GM12891 (cell line): Measurements from ENCODE around the gene MAP2K5.

Experiments used
- DNase-seq: peaks from one replicate; pipeline ENCODE4 v3.0.0; 2011; ENCODE audit warnings: low spot score; ENCODE audit not compliant: insufficient read length
- FAIRE-seq: peaks from 2 replicates; lab custom pipeline; 2011; peaks lifted over from hg19 to GRCh38; lab: Jason Lieb, UNC
- PAX5 ChIP-seq: IDR thresholded peaks from 2 replicates; pipeline ENCODE4 v1.6.1; 2011; ENCODE audit warnings: low read length, moderate library complexity, mild to moderate bottlenecking; ENCODE audit not compliant: insufficient read depth, severe bottlenecking
- POLR2A ChIP-seq: IDR thresholded peaks from 2 replicates; pipeline ENCODE4 v1.6.1; 2011; ENCODE audit warnings: low read depth, low read length, control low read depth
- POLR2AphosphoS5 ChIP-seq: IDR thresholded peaks from 2 replicates; pipeline ENCODE4 v1.6.1; 2011; ENCODE audit warnings: low read depth, low read length, control low read depth
- POU2F2 ChIP-seq: IDR thresholded peaks from 2 replicates; pipeline ENCODE4 v1.6.1; 2011; ENCODE audit warnings: low read depth, mild to moderate bottlenecking, control low read depth, low read length, moderate library complexity
- SPI1 ChIP-seq: IDR thresholded peaks from 2 replicates; pipeline ENCODE4 v1.6.1; 2011; ENCODE audit warnings: low read depth, low read length, control low read depth
- TAF1 ChIP-seq: IDR thresholded peaks from 2 replicates; pipeline ENCODE4 v1.6.1; 2011; ENCODE audit warnings: low read depth, low read length, control low read depth

Gene MAP2K5

GRCh38 chr15:67760901-67761300, 218.4 kb downstream of the MAP2K5 start:
- no peak for TF ChIP-seq POLR2AphosphoS5
- no peak for TF ChIP-seq POU2F2
- no peak for TF ChIP-seq TAF1
- no peak for TF ChIP-seq POLR2A
- TF ChIP-seq PAX5 = no peak
- TF ChIP-seq SPI1 = no peak
- no peak for FAIRE-seq
- DNase-seq = no peak

DNA sequence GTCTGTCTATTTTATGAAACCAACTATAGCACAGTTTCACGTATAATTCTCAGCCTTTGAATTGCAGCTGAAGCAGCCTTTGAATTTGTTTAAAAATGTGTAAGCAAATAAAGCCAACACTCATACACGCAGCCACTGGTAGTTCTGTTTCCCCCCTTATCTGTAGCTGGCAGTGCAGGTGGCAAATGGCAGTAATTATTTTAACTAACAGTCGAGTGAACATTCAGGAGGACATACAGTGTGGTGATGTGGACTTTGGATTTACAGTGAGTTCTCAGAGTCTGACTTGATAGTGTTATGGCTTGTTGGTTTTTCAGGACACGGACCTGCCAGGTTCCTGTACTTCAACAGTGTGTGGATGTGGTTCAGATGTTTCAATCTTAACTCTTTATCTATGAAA, 218.8 kb downstream of the MAP2K5 start:
- DNase-seq (no peak), FAIRE-seq (peak; percentile 77)
- TF ChIP-seq POU2F2 = no peak
- no peak for TF ChIP-seq PAX5

DNA sequence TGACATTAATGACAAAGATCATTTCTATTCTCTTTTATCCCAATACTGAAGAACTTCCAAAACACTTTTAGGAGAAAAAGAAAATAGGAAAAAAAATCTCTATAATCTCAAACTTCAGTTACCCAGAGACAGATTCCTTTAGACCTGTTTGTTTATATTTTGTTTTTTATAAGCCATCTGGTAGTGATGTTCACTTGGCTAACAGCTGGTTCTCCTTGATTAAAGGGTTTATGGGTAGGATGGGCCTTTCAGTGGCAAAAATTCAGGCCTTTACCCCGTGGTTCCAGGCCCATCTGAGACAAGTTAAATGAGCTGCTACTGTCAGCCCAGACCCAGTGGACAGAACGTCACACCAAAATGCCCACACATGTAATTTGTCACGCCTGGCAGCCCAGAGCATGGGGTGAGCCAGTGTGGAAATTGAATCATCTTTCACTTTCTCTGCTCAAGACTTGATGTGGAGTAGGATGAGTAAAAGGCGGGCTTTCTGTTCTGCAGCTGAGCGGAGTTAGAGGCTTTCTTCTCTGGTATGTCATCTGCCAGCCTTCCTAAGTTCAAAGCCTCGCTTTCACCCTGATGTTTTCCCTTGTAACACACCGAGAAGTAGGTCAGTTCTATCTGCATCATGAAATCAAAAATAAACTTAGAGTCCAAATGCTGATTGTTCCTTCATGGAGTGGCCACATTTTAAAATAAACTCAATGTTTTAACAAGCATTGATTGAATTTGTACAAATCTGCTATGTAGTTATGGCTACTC, 220.3 kb downstream of the MAP2K5 start:
- FAIRE-seq = peak; percentile 94
- TF ChIP-seq PAX5 = peak; percentile 98
- 0 out of 2 replicates have a peak, but pooled peaks have one; percentile 51 for TF ChIP-seq POU2F2
- TF ChIP-seq TAF1 = no peak
- peak; percentile 60 for TF ChIP-seq SPI1
- TF ChIP-seq POLR2A = no peak
- TF ChIP-seq POLR2AphosphoS5 = no peak
- DNase-seq = peak; percentile 26

GRCh38 chr15:67765701-67766100, 223.2 kb downstream of the MAP2K5 start:
- peak; percentile 28 for FAIRE-seq
- TF ChIP-seq SPI1 (no peak), POLR2AphosphoS5 (no peak)

GRCh38 chr15:67766968-67767367, 224.5 kb downstream of the MAP2K5 start:
- no peak for TF ChIP-seq TAF1
- TF ChIP-seq PAX5 = no peak
- TF ChIP-seq POU2F2 = no peak
- no peak for TF ChIP-seq SPI1
- TF ChIP-seq POLR2AphosphoS5 = no peak
- no peak for TF ChIP-seq POLR2A
- FAIRE-seq (no peak), DNase-seq (no peak)

More at GRCh38 chr15:67765701-67766100, 223.2 kb downstream of the MAP2K5 start:
- DNase-seq = no peak

GRCh38 chr15:67768313-67768977, 225.9 kb downstream of the MAP2K5 start:
- TF ChIP-seq POLR2A (no peak), TAF1 (no peak), PAX5 (no peak), SPI1 (no peak), POU2F2 (no peak), POLR2AphosphoS5 (no peak)
- DNase-seq = no peak
- FAIRE-seq = no peak

DNA sequence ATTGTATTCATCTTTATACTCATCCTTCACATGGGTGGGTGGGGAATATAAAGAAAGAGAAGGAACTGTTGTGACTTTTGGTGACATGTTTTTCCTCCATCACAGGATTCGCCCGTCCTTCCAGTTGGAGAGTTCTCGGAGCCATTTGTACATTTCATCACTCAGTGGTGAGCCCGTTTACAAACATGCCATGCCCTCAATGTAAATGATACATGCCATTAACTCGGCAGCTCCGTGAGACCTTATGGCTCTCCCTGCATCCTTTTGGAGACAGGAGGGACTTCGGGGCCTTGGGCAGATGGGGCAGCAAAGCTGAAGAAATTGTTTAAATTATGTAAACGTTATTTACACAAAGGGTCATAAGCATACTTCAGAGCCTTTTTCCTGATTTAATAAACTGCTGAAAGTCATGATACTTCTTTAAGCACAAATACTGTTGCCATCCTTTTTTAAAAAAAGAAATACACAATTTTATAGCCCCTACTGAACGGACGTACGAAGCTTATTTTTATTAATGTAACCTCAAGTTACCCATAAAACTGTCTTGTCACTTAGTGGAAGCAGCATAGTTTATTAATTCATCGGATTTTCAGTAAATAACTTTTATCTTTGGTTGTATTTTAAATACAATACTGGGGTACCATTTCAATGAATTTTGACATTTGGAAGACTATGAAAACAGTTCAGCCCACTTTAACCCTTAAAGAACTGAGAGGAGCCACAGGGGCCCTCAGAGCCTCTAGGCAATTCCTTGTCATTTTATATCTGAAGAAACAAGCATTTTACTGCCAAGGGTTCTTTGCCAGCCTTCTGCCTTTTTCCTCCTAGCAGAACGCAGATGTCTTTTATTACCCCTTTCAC, 227.2 kb downstream of the MAP2K5 start:
- TF ChIP-seq PAX5 = no peak
- TF ChIP-seq POLR2A = no peak
- no peak for TF ChIP-seq POLR2AphosphoS5
- no peak for TF ChIP-seq SPI1
- no peak for TF ChIP-seq TAF1
- TF ChIP-seq POU2F2 = no peak
- DNase-seq = no peak
- no peak for FAIRE-seq

- FAIRE-seq (no peak), DNase-seq (no peak)
- TF ChIP-seq POU2F2 = no peak
- TF ChIP-seq POLR2A = no peak
- TF ChIP-seq TAF1 = no peak
- no peak for TF ChIP-seq SPI1
- TF ChIP-seq POLR2AphosphoS5 = no peak
- TF ChIP-seq PAX5 = no peak
These were observed 227.8 kb downstream of the MAP2K5 start for GRCh38 chr15:67770358-67770628.

GRCh38 chr15:67771189-67771800, 228.8 kb downstream of the MAP2K5 start:
- FAIRE-seq (no peak), DNase-seq (no peak)
- no peak for TF ChIP-seq SPI1
- TF ChIP-seq POLR2A = no peak
- no peak for TF ChIP-seq PAX5
- TF ChIP-seq TAF1 = no peak

DNA sequence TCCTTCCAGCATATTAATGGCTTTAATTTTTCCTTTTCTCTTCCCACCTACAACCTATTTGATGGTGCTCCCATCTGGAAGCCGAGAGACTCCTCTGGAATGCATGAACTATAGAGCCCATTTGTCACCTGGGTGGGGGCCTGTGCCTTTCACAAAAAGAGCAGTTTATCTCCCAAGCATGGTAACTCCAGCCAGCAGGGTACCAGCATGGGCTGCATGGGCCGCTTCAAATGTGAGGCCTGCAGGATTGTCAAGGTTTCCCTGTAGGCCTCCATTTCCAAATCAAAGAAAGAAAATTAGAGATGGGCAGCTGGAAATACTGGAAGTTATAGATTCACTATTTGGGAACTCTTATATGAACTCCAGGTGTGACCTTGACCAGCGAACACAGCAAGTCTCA, 232.1 kb downstream of the MAP2K5 start:
- DNase-seq (no peak), FAIRE-seq (no peak)
- TF ChIP-seq PAX5 = no peak
- no peak for TF ChIP-seq SPI1
- no peak for TF ChIP-seq POLR2A
- no peak for TF ChIP-seq TAF1
- no peak for TF ChIP-seq POU2F2
- no peak for TF ChIP-seq POLR2AphosphoS5
